NCI-H2196 treated with DMSO at 0.1 percent for 48 hours (cell line): Measurements from ENCODE around the gene UNC13B.
"Not testable (repeated sequence)": the region's sequence is repeated elsewhere in the genome, so short reads cannot be mapped to it uniquely, and the experiment has no call there.

Experiments used
- DNase-seq: peaks from one replicate; lab custom pipeline; 2025; ENCODE audit not compliant: unreplicated experiment; lab: John Stamatoyannopoulos, UW

Gene UNC13B

GRCh38 chr9:35364817-35365585 is 203.2 kb downstream of the UNC13B start:
- no peak for DNase-seq

DNA sequence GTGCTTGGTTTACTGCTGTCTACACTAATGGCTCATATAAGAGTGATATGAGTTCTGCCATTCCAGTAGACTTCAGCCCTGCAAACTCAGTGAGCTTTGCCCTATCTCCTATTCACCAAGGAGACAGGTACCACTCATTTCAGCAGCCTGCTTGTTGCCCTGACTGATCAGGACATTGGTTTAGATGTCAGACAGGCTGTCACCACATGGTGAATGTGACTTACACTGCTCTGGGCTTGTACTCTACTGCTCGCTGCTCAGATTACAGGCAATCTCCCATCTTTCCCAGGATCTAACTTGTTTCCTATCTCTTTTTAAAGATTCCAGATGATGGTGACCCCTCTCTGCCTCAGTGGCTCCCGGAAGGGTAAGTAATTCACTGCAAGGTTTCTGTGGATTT is 204.8 kb downstream of the UNC13B start:
- DNase-seq, result no peak

DNA sequence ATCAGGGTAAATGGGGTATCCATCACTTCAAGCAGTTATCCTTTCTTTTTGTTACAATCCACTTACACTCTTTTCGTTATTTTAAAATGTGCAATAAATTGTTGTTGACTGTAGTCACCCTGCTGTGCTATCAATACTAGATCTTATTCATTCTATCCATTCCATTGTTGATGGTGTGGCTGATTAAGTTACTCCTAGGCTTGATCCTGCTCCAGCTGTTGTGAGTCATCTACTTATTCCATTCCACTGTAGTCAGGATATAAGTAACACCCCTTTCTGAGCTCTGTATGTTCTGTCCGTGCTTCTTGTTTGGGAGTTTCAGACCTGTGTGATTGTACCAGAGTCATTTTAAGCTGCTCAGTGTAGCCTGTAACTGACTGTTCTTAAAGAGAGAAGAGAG is 205.6 kb downstream of the UNC13B start:
- DNase-seq, result no peak

DNA sequence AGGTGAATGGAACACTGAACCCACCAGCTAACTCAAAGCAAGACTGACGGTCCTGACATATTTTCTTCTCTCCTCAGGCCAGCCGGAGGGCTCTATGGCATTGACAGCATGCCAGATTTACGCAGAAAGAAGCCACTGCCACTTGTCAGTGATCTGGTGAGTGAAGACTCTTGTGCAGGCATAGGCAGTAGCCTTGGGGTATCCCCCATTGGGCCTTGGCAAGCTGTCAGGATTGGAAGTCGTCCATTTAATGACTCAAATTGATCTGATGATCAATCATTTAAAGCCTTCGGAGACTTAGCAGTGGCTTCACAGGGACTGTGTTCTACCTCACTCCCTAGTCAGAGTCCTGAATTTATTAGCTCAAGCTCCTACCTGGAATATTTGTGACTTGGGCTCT is 208.4 kb downstream of the UNC13B start:
- no peak for DNase-seq

- DNase-seq, result no peak
Measured at GRCh38 chr9:35374436-35374835, 212.6 kb downstream of the UNC13B start.

DNA sequence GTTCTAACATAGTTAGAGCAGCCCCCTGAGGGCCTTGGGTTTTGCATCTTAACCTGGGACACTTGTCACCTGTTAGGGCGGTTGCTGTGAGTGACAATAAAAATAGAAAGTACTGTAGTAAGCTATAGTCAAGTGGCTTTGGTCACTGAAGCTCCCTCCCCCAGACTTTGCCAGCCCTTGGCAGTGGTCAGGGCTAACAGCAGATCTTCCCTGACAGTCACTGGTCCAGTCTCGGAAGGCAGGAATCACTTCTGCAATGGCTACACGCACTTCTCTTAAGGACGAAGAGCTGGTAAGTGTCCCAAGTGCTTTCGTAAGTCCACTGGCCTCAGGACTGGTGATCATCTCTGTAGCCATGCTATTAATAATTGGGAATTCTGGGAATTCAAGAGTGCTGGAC is 213.1 kb downstream of the UNC13B start:
- DNase-seq, result no peak

- no peak for DNase-seq
Measured at GRCh38 chr9:35380039-35380438, 218.2 kb downstream of the UNC13B start.

DNA sequence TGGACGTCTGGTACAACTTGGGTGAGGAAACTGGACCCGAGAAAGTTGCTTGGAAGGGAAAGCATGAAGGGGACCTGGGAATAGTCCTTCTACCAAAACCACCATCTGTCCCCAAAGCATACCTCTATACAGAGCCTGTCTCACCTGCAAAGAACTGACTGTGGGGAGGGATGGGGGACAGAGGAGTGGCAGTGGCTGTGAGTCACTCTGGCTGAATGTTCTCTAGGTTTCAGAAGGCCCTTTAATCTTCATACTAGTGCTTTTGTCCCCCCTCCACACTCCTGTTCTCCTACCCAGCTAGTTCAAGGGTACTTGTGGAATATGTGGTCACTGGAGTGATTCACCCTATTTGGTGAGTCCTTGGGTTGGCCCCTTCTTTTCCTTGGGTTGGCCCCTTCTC is 218.8 kb downstream of the UNC13B start:
- DNase-seq, result no peak

DNA sequence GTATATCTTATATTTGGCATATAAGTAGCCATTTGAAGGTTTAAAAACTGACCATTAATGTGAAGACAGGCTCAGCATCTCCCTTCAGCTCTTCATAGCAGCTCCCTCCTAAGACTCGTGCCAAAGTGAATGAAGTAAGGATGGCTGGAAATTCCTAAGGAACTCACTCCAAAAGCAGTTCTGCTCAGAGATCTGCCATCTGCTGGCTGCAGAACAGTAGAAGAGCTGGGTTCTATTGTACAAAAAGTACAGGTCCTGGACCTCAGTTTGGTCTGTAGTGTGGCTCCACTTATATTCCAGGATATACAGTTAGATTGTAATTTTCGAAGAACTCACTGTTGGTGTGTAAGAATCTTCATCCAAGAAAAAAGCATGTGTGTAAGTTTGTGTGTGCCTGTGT is 223.2 kb downstream of the UNC13B start:
- DNase-seq, result no peak

DNA sequence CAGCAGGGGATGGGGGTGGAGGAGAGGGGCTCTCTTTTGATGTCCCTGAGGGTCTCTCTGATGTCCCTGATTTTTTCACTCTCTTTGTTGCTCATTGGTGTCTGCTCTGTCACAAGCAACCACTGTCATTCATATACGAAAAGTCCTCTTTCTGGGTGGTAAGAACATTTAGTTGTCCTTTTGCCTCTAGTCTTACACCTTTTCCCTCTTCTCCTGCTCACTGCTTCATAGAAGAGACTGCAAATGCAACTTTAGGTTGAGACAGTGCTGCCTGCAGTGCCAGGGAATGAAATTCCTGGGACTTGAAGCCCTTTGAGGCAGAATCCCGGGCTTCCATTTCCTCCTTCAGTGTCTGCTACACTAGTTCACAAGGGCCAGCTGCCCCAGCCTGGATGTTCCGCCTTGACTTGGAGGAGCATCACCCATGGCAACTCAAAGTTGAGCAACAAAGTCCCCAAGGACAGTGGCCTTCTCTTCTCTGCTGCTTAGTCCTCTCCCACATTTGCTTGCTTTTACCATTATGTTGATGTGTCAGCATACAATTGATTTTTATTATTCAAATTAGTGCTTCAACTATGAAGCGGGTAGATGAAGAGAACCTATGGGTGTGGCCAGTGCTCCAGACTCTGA is 233.4 kb downstream of the UNC13B start:
- DNase-seq, result no peak

- no peak for DNase-seq
Measured at GRCh38 chr9:35395706-35396101, 233.9 kb downstream of the UNC13B start.

GRCh38 chr9:35396560-35397215 is 234.9 kb downstream of the UNC13B start:
- no peak for DNase-seq

DNA sequence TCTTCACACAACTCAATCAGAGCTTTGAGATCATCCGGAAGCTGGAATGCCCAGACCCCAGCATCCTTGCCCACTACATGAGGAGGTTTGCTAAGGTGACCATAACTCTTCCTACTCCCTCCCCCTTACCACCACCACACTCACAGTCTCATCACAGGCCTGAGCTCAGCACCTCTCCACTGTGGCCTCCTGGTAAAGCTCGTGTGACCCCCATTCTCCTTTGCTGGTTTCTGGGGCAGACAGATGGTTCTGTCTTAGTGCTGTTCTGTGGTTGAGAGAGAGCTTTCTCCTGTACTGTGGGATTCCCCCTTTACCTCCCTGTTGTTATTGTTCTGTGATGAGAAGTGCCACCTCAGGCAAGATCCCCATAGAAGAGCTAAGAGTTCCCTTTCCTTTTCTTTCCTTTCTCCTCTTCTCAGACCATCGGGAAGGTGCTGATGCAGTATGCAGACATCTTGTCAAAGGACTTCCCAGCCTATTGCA is 235.4 kb downstream of the UNC13B start:
- no peak for DNase-seq

DNA sequence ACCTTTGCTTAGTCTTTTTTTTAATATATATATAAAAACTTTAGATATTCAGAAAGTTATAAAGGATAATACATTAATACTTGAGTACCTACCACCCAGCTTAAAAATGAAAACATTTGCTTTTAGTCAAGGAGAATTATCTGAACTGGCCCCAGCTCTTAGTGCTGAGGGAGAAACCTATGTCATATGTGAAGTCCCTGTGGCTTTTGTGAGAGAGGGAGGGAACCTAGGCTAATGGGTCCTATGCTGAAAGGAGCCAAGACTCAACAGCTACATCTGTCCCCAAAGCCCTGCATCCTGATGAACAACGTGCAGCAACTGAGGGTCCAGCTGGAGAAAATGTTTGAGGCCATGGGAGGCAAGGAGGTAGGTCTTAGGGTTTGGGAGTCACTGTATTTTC is 236.1 kb downstream of the UNC13B start:
- DNase-seq, result no peak

DNA sequence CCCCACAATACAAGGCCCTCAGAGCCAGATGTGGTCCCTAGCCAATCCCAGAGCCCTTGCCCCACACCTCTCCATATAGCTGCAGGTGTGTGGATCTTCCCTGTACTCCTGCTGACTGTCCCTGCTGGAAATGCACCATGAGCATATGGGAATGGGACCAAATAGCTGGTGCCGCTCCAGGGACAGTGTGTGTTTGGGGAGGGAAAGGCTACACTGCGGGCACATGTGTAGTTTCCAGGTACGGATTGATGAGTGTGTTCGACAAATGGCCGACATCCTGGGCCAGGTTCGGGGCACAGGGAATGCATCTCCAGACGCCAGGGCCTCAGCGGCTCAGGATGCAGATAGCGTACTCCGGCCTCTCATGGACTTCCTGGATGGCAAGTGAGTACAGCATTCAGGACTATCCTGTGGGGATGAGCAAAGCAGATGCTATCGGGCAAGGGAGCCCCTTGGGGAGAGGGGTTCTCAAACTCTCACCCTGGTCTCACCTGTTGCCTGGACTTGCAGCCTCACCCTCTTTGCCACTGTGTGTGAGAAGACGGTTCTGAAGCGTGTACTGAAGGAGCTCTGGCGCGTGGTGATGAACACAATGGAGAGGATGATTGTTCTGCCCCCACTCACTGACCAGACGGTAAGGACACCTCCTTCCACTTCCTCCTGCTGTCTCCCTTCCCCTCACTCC is 237.0 kb downstream of the UNC13B start:
- DNase-seq, result no peak

DNA sequence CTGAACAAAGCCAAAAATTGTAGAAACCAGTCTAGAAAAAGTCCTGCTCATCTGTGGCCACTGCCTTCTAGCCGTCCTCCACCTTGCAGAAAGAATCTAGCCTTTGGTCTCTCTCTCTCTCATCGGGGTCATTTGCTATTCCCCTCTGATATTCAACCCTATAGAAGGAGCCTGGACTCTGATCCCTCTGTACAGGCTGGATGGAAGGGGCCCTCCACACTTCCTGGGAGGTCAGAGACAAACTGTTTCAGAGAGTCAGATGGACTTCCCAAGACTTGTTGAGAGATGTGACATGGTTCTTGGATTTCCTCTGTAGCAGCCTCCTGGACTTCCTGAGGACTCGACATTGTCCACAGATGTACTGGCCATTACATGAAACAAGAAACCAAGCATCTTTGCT is 243.1 kb downstream of the UNC13B start:
- no peak for DNase-seq

DNA sequence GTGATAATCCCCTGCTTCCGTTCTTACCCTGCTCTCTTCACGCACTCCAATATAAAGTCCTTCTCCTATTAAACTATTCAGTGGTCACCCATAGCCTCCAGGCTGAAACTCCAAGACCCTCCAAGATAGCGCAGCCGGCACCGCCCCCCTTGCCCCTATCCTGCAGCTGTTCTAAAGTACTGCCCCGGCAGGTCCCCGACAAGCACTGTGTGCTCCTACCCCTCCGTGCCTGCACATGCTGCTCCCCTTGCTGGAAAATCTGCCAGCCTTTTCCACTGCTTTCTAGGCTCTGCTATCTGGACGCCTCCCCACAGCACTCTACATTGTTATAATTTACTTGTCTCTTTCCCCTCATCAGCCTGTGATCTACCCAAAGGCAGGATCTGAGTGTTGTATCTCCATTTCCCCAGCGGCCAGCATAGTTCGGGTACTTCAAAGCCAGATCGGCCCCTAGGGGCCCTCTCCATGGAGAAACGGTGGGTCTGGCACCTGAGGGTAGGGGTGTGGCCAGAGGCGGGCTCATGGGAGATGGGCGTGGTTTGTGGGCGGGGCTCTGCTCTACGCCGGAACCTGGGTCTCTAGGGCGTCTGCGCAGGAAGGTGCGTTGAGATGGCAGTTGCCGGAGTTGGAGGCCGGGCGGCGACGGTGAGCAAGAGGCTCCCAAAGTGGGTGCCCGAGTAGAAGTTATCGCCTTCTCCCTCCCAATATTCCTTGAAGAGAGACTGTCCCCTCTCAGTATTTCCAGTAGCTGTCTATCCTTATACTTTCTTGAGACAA is 244.6 kb downstream of the UNC13B start:
- DNase-seq, result no peak

DNA sequence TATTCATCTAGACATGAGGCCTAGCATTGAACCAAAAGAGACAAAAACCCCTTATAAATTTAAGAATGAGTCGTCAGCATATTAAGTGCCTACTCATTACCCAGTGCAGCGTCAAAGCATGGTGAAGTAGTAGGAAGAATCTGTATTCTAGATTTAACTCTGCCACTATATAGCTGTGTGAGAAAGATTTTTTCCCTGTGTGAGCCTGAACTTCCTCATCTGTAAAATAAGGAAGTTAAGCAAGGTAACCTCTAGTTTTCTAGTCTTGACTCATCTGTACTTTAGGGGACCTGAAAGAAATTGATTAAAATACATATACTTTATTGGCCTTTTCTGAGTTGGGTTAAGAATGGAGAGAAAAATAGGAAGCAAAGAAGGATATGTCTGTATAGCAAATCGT is 246.0 kb downstream of the UNC13B start:
- no peak for DNase-seq

DNA sequence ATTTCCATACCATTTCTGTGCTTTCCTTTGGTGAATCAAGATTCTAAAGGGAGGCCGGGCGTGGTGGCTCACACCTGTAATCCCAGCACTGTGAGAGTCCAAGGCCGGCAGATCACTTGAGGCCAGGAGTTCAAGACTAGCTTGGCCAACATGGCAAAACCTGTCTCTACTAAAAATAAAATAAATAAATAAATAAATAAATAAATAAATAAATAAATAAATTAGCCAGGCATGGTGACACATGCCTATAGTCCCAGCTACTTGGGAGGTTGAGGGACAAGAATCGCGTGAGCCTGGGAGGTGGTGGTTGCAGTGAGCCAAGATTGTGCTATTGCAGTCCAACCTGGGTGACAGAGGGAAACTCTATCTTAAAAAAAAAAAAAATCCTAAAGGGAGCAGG is 247.6 kb downstream of the UNC13B start:
- DNase-seq, result not testable (repeated sequence)

GRCh38 chr9:35414889-35415288 is 253.1 kb downstream of the UNC13B start:
- no peak for DNase-seq
